GM19324 (cell line): ENCODE results near the gene VPS72.

Experiments
- ATAC-seq: cut with Tn5 transposase; IDR thresholded peaks from one replicate; pipeline ENCODE4 v1.9.1; 2021; ENCODE audit warnings: mild to moderate bottlenecking, moderate library complexity; ENCODE audit not compliant: unreplicated experiment, low FRiP score

The VPS72 gene

DNA sequence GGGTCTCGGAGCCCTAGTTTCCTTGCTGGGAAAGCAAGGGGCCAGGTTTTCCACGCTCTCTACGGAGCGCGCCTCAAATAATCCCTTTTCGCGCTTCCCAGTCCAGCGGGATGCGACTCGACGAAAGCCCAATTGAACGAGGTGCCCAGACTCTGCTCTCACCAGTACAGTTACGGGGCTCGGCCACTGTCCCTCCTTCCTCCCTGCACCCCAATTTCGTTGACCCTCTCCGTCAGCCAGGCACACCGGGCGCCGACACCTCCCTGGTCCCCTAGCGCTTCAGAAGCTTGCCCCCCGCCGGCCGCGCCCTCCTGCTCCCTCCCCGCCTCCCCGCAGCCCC, 44.0 kb downstream of the VPS72 start:
- ATAC-seq, result no peak

DNA sequence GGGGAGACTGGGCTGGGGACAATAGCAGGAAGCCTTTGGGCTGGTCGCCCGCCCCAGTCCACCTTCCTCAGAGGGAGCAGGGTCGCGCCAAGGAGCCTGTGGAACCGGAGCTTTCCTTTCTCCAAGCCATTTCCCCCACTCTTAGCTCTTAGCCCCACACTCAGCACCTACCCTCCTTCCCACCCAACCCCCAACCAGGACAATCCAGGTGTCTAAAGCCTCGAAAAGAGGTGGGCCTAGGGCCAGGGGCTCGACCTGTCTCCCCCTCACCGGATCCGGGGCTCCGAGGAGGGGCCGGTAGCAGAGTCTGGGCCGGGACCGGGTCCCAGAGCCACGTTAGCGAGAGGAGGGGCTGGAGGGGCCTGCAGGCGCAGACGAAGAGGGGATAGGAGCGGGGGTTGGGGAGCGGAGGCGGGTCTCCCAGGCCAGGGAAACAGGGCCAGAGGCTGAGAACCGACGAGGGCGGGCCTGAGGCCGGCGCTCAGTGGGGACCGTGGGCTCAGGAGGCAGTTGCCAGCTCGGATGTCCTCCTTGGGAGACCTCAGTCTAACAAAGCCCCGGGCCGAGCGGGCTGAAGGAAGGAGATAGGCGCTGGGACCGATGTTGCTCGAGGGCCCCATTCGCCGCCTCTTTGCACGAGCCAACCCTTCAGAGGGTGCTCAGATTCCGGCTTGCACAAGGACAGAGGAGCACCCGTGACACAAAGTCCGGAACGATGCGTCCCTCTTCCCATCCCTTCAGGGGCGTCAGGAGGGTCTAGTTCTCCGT, 44.5 kb downstream of the VPS72 start:
- no peak for ATAC-seq

DNA sequence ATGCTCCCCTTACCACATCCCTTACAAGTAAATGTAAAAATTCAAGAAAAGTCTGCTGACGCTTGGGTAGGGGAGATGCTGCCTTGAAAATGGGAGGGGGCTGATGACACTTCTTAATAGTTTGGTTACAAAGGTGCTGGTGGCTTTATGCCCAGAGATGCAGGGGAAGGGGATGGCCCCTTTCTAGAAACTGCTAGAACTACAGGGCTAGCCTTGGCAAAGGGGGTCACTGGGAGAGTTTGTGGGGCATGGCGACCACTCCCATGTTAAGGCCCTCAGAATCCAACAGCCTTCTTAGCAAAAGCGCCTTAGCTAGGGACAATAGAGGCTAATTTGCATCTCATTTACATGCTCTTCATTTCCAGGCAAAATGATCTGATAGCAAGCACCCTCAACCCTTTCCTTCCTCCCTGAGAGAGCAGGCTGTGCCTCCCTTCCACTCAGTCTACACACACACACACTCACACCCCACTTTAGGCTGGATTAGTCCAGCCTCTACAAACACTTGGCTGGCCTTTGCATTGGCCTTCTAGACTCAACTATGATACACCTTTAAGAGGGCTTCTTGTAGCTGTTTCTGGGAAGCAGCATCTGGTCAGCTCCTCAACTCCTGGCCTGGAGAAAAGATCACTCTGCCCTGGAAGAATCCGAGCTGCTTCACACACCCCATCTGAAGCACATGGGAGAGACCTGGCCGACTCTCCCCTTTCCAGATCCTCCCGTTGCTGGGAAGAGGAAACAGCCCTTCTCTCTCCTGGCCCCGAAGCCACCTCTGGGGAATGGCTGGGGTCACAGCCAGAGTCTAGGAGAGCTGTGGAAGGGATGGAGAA, 45.3 kb downstream of the VPS72 start:
- ATAC-seq, result no peak

DNA sequence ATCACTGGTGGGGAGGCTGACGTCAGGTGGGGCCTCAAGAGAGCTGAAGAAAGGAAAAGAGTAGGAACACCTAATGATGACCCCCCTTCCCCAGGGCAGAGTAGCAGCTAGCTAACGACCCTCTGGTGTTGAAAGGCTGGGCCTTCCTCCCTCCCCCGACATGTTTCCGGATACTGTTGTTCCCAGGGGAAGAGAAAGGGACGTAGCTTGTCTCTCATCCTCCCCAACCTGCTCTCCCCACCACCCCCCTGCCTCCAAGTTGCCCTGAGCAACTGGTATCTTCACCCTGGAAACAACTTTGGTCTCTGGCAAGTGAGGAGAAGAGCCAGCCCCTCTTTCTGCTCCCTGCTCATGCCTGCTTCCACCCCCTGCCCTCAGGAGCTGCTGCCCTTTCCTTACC, 46.0 kb downstream of the VPS72 start:
- no peak for ATAC-seq

DNA sequence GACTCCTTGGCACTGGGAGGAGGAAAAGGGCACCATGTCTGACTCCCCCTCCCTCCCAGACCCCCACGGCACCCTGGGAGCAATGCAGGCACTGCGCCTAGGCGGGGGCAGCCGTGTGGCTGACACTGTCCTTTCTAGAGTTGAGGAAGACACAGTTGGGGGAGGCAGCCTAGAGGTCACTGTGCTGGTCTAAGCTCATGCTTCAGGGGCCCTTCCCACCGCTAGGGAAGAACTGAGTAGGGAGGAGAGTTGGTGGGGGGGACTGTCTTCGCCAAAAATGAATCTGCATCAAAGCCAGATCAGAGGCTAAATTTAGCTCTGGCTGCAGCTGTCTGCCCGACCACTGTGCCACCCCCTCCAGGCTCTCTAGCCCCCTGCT, 47.0 kb downstream of the VPS72 start:
- no peak for ATAC-seq

DNA sequence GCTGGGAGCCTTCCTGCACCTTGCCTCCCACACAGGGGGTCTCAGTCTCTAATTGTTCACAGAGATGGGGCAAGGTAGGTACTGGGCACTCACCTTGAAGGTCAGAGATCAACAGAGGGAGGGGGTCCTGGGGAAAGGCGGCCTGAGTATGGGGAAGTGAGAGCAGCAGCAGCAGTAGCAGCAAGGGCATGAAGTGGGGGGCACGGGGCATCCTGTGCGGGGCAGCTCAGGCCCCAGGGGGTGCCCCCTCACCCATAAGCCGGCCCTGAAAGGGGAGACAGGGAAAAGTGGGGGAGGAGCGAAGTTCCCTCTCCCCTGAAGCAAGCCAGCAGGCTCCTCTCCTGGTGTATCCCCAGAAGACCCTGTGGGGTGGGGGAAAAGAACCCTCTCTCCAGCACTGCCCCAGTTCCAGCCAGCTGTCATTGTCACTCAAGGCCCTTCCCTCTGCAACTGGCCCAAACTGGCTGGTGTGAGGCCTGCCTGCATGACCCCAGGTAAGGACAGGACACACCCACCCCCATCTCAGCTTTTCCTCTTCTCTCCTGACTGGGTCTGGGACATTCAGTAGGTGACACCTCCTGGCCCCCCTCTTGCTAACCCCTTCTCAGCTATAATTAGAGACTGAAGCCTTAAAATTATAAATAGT, 47.5 kb downstream of the VPS72 start:
- ATAC-seq, result no peak

DNA sequence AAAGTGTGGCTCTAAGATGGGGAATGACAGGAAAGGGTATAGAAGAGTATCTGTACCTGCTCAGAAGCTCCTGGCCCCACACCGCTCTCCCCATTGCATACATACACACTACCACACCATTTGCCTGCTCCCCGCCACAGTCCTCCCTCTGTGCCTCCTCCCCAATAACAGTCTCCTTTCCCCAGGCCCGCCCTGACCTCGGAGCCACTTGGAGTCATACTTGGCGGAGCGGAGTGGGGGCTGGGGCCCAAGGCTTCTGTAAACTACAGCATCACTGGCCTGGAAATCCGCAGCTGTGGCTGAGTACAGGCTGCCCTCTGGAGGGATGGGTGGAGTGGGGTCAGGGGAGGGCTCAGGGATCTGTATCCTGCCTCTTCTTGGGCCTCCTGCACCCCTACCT, 52.2 kb downstream of the VPS72 start:
- ATAC-seq, result no peak

DNA sequence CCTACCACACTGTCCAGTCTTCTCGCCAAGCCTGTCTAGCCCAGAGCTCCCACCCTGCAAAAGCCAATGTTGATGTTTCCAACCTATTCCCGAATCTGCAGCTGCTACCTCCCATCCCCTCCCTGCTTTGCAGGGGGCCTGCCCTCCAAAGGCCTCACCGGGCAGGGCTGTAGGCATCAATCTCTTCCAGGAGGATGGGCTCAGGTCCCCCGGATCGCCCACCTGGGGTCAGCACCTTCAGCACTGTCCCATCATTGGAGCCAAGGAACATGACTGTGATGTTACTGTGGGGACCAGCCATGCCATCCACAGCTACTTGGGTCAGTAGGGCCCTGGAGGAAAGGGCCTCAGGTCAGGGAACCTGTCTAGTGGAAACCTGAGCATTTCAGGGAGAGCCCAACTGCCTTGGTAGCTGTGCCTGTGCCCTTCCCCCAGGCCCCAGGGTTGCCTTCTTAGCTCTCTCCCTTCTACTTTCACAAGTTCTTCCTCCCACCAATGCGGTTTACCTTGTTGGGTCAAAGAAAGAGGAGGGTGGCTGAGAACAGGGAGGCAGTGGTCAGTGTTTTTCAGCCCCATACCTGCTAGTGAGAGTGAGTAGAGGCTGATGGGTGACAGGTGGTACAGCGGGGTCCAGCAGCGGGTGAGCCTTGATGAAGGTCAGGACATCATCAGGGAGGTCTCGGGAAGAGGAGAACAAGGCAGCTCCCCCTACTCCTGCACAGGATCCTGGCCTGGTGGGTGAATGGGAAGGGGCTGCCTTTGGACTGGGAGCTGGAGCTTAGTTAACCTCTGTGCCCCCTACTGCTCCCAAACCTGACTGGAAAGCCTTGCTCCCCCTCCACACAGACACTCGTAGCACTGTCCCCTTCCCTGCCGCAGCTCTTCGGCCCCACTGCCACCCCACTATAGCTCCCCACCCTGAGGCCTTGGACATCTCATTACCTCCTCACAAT, 54.3 kb downstream of the VPS72 start:
- no peak for ATAC-seq

DNA sequence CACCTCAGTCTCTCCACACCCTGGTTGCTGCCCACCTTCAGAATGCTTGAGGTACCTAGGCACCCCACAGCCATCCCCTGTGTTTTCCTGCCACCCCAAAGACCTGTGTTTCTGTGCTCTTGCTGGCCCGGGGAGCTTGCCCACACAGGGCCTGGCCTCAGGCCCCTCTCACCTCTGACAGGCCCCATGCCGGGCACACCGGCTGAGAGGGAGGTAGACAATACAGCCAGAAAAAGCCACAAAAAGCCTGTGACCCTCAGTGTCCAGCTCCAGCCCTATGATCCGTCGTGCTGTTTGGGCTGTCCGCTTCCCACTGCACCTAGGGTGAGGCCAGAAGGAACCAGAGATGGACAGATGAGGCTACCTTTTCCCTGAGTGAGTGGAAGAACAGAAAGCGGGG, 55.0 kb downstream of the VPS72 start:
- no peak for ATAC-seq

DNA sequence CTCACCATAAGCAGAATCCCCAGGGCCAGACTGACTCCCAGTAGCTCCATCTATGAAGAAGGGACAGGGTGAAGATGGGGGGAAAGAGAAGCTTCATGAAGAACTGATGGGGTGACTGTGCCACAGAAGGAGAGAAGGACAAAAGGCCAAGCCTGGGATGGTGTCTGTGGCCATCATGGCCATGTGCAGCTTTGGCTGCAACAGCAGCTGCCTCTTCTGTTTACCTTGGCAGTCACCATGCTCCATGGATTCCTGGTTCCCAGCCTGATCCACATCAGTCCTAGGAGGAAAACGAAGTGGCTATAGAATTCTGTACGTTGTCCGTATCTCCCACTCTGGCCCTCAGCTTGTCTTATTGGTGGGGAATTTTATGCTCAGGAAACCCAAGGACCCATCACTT, 55.6 kb downstream of the VPS72 start:
- ATAC-seq, result no peak

DNA sequence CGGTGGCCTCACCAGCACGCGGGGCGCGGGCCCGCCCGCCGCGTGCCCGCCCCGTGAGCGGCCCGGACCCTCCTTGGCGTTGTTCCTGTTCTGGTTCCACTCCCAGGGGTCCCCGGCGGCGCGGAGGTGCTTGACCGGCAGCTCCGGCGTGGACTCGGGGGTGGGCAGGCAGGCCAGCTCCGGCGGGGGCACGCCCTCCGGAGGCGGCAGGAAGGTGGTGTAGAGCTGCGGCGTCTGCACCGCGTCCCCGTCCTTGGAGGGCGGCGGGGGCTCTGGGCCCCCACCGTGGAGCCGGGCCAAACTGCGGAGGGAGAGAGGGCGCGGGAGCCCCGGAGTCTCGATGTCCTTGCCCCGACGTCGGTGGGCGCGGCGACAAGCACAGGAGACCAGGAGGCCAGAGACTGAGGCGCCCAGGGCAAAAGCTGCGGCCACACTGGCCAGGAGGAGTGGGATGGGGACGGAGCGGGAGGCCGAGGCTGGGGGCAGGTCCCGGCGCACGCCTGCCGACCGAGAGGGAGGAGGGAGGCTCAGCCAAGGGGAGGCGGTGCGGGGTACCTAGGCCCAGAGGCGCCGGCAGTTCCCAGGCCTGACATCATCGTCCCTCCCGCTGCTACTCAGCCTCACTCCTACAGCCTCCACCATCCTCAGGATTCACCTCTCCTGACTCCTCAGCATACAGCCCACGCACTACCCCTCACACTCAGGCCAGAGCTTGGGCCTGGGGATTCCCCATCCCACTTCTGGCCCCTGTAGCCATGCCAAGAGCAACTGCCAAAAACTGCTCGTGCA, 56.8 kb downstream of the VPS72 start:
- ATAC-seq, result no peak

DNA sequence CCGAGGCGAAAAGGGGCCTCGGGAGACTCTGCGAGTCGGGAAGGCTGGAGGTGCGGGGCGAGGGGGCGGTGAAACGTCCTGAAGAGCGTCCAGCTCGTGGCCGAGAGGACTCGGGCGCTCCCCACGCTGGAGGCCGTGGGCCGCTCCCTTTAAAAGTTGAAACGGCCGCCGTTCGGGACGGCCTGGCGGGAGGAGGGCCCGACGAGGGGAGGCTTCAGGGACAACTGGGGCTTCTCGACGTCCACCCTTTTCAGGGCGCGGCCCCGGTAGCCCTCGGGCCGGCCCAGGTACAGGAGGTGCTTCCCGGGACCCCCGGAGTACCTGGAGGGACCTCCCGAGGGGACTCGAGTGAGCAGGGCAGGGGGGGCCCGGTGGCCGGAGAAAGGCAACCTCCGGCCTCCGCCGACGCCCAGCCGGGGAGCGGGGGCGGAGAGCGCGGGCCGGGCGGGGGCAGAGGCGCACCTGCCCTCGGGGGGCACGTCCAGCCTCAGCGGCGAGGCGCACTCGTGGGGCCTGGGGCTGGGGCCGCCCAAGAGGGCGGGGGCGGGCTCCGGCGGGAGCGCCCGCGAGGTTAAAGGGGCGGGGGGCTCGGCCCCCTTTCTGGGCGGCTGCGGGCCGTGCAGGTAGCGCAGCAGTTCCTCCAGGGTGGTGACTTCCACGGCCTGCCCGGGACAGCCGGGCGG, 57.5 kb downstream of the VPS72 start:
- no peak for ATAC-seq

DNA sequence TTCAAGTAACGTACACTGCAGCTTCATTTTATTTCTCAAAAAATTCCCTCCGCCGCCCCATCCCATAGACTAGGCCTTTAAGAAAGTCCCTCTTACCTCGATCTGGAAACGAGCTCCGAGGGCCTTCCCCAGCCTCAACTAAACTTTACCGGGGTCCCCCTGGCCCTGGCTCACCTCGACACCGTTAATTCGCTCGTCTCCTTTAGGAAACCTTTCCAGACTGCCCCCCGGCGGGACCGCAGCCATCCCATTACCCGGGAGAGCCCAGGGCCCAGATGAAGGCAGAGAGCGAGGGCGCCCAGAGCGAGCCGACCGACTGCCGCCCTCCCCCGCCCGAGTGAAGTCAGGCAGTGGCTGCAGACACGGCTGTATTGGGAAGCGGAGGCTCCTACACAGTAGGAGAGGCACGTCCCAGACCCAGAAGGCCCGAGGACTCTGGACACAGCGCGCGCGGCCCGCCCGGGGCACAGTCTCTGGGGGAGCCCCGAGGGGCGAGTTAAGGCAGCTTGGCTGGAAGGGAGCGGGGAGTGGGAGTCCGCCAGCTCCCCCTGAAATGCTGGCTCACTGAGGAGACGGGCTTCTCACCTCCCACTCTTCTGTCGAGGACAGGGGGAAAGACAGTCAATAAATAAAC, 58.2 kb downstream of the VPS72 start:
- no peak for ATAC-seq

DNA sequence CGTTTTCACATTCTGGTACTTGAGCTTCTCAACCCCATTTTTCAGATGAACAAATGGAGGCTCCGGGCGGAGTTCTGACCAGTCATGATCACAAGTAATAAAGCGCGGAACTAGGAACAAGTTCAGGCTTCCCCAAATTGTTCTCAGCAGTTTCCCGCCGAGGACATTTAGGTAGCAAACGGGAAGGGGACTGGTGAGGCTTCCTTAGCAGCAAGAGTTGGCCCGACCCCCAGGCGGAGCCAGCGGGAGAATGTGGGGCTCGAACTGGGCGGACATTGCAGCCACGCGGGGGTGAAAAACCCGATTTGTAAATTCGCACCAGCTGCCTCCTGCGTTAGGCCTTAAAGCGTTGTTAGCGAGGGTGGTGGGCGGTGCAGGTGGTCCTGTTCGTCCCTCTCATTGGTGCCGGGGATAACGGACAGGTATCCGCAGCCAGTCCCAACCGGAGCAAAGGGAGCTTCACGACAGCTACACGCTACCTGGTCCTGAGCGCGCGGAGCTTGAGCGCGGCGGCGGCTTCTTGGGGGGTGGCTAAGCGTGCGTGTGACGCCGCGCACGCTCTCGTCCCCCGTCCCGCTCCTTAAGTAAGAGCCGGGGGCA, 58.9 kb downstream of the VPS72 start:
- ATAC-seq, result no peak

DNA sequence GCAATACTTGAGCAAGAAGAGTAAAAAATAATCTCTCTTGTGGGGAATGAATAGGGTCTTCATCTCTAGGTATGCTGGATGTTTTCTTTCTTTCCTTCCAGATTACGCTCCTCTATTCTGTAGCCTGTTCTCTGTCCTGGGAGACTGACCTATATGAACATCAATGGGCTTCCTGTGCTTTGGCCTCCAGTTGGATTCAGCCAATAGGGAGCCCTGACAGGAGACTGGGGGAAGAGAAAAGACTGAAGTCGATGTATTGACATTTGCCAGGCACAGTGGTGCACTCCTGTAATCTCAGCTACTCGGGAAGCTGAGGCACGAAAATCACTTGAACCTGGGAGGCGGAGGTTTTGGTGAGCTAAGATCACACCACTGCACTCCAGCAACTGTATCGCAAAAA, 61.2 kb downstream of the VPS72 start:
- no peak for ATAC-seq
